GM21381 (cell line): ENCODE results near the gene SLC35F3.
"Not testable (repeated sequence)": the region's sequence is repeated elsewhere in the genome, so short reads cannot be mapped to it uniquely, and the experiment has no call there.

ENCODE experiments used
- ATAC-seq: cut with Tn5 transposase; IDR thresholded peaks from one replicate; pipeline ENCODE4 v1.9.1; 2021; ENCODE audit warnings: mild to moderate bottlenecking, moderate library complexity; ENCODE audit not compliant: unreplicated experiment

Gene SLC35F3

GRCh38 chr1:234176000-234176399 lies 271.5 kb downstream of the SLC35F3 start:
- ATAC-seq = no peak

- not testable (repeated sequence) for ATAC-seq
Observed at GRCh38 chr1:234176847-234177246, 272.4 kb downstream of the SLC35F3 start.

GRCh38 chr1:234185438-234185837 lies 281.0 kb downstream of the SLC35F3 start:
- no peak for ATAC-seq

- no peak for ATAC-seq
Observed at GRCh38 chr1:234186037-234186688, 281.7 kb downstream of the SLC35F3 start.

- ATAC-seq = no peak
Observed at GRCh38 chr1:234188454-234188792, 283.9 kb downstream of the SLC35F3 start.

- no peak for ATAC-seq
Observed at GRCh38 chr1:234197839-234198238, 293.4 kb downstream of the SLC35F3 start.

GRCh38 chr1:234199476-234200127 lies 295.1 kb downstream of the SLC35F3 start:
- no peak for ATAC-seq

GRCh38 chr1:234200566-234200965 lies 296.1 kb downstream of the SLC35F3 start:
- ATAC-seq = no peak

GRCh38 chr1:234201600-234201999 lies 297.1 kb downstream of the SLC35F3 start:
- no peak for ATAC-seq

GRCh38 chr1:234205966-234206365 lies 301.5 kb downstream of the SLC35F3 start:
- no peak for ATAC-seq

GRCh38 chr1:234206651-234207284 lies 302.3 kb downstream of the SLC35F3 start:
- no peak for ATAC-seq

- ATAC-seq = no peak
Observed at GRCh38 chr1:234208351-234208750, 303.9 kb downstream of the SLC35F3 start.

GRCh38 chr1:234208791-234209190 lies 304.3 kb downstream of the SLC35F3 start:
- no peak for ATAC-seq

GRCh38 chr1:234210429-234210828 lies 306.0 kb downstream of the SLC35F3 start:
- not testable (repeated sequence) for ATAC-seq

GRCh38 chr1:234211855-234212254 lies 307.4 kb downstream of the SLC35F3 start:
- not testable (repeated sequence) for ATAC-seq

- ATAC-seq = peak; percentile 50
Observed at GRCh38 chr1:234212764-234213657, 308.5 kb downstream of the SLC35F3 start.

GRCh38 chr1:234213658-234214128 lies 309.2 kb downstream of the SLC35F3 start:
- no peak for ATAC-seq

- ATAC-seq = peak; percentile 40
Observed at GRCh38 chr1:234214129-234214910, 309.8 kb downstream of the SLC35F3 start.

GRCh38 chr1:234214911-234215892 lies 310.7 kb downstream of the SLC35F3 start:
- no peak for ATAC-seq
